HL-60 (cell line): Measurements from ENCODE around the gene KIF12.

Source experiments
- DNase-seq, 2 experiments: peaks; one replicate each; pipeline ENCODE4 v3.0.0-alpha.2; 2010 to 2020; ENCODE audit warnings: low read depth in 1 of 2, low spot score in 1 of 2
- H3K27ac ChIP-seq: fragments of 250-450 bp; sonication (Bioruptor Pico); replicated peaks from 2 replicates; pipeline ENCODE4 v1.5.1; 2020; ENCODE audit warnings: mild to moderate bottlenecking, moderate library complexity
- H3K27me3 ChIP-seq: fragments of 250-450 bp; sonication (Bioruptor Pico); 2 replicates; pipeline ENCODE4 v1.5.1; 2021; ENCODE audit warnings: mild to moderate bottlenecking, moderate library complexity; ENCODE audit not compliant: insufficient read depth, poor library complexity, severe bottlenecking
- H3K4me3 ChIP-seq: replicated peaks from 2 replicates; pipeline ENCODE4 v1.5.1; 2011; ENCODE audit warnings: mild to moderate bottlenecking, control low read depth, low read length; ENCODE audit not compliant: insufficient read depth
- GABPA ChIP-seq: IDR thresholded peaks from 2 replicates; pipeline ENCODE4 v1.6.1; 2012; ENCODE audit warnings: low read depth
- POLR2AphosphoS5 ChIP-seq: IDR thresholded peaks from 2 replicates; pipeline ENCODE4 v1.6.1; 2012; ENCODE audit warnings: low read depth
- SPI1 ChIP-seq: IDR thresholded peaks from 2 replicates; pipeline ENCODE4 v1.6.1; 2012; ENCODE audit warnings: low read depth, mild to moderate bottlenecking, borderline replicate concordance
- TF ChIP-seq, protein P1 (sequence below): IDR thresholded peaks from one replicate; pipeline ENCODE4 v1.5.1; 2011; ENCODE audit warnings: low read length, control low read depth, inconsistent platforms; ENCODE audit not compliant: insufficient read depth
- TF ChIP-seq, protein P2 (sequence below): IDR thresholded peaks from 2 replicates; pipeline ENCODE4 v1.6.1; 2012; ENCODE audit warnings: low read depth; ENCODE audit not compliant: insufficient replicate concordance

KIF12 gene

DNA sequence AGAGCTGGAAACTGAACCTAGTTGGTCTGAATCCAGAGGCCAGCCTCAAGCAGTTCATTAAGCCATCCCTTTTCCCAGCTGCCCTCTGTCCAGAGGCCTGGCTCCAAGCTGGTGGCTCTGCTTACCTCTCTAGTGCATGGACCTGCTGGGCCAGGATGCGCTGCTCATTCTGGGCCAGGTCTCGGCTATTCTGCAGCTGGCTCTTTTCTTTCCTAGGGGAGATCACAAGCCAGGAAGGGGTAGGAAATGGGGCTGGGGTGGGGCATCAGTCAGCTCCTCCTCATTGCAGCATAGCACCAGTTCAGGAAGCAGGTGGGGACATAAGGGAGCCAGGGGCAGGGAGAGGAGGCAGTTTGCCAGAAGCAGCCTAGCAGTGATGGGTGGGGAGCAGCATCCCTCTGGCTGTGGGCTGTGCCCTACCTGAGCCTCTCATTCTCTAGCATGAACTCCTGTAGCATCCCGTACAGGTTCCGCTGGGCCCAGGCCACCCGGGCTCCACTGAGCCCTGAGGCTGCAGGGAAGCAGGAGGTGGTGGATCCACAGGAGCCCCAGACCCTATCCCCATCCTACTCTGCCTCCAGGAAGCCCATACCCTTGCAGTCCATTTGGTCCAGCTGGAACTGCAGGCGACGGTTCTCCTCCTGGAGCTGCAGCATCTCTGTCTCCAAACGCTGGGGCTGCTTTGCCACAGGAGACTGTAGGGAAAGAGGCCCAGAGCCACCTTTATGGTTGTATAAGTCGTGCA, 5.2 kb downstream of the KIF12 start:
- TF ChIP-seq, protein P1, sequence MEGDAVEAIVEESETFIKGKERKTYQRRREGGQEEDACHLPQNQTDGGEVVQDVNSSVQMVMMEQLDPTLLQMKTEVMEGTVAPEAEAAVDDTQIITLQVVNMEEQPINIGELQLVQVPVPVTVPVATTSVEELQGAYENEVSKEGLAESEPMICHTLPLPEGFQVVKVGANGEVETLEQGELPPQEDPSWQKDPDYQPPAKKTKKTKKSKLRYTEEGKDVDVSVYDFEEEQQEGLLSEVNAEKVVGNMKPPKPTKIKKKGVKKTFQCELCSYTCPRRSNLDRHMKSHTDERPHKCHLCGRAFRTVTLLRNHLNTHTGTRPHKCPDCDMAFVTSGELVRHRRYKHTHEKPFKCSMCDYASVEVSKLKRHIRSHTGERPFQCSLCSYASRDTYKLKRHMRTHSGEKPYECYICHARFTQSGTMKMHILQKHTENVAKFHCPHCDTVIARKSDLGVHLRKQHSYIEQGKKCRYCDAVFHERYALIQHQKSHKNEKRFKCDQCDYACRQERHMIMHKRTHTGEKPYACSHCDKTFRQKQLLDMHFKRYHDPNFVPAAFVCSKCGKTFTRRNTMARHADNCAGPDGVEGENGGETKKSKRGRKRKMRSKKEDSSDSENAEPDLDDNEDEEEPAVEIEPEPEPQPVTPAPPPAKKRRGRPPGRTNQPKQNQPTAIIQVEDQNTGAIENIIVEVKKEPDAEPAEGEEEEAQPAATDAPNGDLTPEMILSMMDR = no peak
- Histone ChIP-seq H3K4me3 (no peak overlapping the region), H3K27ac (no peak overlapping the region), H3K27me3 (peaks cover 8% of the 10 kb centered on the region)
- no peak for DNase-seq

DNA sequence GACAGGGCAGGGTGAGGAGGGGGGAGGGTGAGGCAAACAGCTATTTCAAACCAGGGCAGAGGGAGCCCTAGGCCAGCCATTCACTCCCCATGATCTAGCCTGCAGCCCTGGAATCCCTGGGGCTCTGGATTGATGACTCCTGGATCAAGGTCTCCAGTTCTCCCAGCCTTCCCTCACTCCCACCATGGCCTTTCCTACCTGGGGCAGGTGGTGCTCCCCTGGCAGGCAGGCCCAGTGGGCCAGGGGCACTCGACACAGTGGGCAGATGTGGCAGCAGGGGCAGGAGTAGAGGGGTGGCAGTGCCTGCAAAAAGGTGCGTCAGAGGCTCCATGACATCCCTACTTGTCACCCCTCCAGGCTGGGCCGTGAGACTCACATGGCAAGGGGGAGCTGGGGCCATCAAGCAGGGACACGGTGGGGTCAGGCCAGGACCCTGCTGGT, 6.0 kb downstream of the KIF12 start:
- no peak overlapping the region for H3K27ac ChIP-seq
- TF ChIP-seq POLR2AphosphoS5 (no peak), GABPA (no peak), SPI1 (no peak)
- TF ChIP-seq, protein P1 = no peak
- TF ChIP-seq, protein P2, sequence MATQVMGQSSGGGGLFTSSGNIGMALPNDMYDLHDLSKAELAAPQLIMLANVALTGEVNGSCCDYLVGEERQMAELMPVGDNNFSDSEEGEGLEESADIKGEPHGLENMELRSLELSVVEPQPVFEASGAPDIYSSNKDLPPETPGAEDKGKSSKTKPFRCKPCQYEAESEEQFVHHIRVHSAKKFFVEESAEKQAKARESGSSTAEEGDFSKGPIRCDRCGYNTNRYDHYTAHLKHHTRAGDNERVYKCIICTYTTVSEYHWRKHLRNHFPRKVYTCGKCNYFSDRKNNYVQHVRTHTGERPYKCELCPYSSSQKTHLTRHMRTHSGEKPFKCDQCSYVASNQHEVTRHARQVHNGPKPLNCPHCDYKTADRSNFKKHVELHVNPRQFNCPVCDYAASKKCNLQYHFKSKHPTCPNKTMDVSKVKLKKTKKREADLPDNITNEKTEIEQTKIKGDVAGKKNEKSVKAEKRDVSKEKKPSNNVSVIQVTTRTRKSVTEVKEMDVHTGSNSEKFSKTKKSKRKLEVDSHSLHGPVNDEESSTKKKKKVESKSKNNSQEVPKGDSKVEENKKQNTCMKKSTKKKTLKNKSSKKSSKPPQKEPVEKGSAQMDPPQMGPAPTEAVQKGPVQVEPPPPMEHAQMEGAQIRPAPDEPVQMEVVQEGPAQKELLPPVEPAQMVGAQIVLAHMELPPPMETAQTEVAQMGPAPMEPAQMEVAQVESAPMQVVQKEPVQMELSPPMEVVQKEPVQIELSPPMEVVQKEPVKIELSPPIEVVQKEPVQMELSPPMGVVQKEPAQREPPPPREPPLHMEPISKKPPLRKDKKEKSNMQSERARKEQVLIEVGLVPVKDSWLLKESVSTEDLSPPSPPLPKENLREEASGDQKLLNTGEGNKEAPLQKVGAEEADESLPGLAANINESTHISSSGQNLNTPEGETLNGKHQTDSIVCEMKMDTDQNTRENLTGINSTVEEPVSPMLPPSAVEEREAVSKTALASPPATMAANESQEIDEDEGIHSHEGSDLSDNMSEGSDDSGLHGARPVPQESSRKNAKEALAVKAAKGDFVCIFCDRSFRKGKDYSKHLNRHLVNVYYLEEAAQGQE = no peak
- H3K27me3 ChIP-seq = peaks cover 8% of the 10 kb centered on the region
- no peak for DNase-seq
- no peak overlapping the region for H3K4me3 ChIP-seq

DNA sequence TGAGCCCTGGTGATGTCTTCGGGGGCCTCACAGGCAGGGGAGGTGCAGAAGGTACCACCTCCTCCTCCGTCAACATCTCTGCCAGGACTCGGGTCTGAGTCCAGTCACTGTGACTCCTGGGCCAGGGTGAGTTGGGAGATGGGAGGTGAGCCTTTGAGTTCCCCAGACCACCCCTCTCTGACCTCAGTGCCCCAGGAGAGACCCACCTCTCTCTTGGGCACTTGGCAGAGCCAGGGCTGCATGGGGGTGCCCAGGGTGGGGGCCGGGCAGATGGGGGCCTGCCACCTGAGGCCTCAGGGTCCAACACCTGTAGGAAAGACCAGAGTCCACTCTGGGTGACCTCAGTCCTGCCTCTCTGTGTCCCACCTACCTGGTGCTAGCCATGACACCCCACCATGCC, 6.8 kb downstream of the KIF12 start:
- Histone ChIP-seq H3K27me3 (peaks cover 2% of the 10 kb centered on the region), H3K4me3 (no peak overlapping the region), H3K27ac (no peak overlapping the region)
- DNase-seq = no peak
- TF ChIP-seq, protein P1 = no peak
- TF ChIP-seq GABPA = no peak
- TF ChIP-seq, protein P2 = no peak
- no peak for TF ChIP-seq SPI1
- no peak for TF ChIP-seq POLR2AphosphoS5

DNA sequence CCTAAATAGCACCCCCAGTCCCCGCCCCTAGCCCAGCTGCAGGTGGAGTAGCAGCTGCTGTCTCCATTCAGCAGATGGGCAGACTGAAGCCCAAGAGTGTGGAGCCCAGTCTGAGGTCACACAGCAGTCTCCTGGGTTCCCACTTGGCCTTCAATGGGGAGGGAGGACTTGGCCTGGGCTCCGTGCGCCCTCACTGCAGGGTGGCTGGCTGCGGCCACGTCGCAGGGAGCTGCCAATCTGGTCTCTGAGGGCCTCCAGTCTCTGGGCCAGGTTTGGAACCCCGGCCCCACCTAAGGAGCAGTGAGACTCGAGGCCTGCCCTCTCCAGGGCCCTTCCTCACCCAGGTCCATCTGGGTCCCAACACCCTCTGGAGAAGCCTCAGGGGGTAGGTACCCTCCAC, 7.4 kb downstream of the KIF12 start:
- TF ChIP-seq, protein P2 = no peak
- TF ChIP-seq GABPA = no peak
- TF ChIP-seq SPI1 = no peak
- TF ChIP-seq, protein P1 = no peak
- TF ChIP-seq POLR2AphosphoS5 = no peak
- no peak for DNase-seq
- Histone ChIP-seq H3K27ac (no peak overlapping the region), H3K4me3 (no peak overlapping the region), H3K27me3 (no peaks in the 10 kb centered on the region)
